GM21367 (cell line): ENCODE results near the gene RIPPLY3.
"Not testable (repeated sequence)": the region's sequence is repeated elsewhere in the genome, so short reads cannot be mapped to it uniquely, and the experiment has no call there.

Experiments used
- ATAC-seq: cut with Tn5 transposase; IDR thresholded peaks from one replicate; pipeline ENCODE4 v1.9.1; 2021; ENCODE audit not compliant: unreplicated experiment

The RIPPLY3 gene

GRCh38 chr21:37005548-37006485 lies 685 bp upstream of the RIPPLY3 start:
- ATAC-seq = no peak

- ATAC-seq = no peak
Observed at GRCh38 chr21:37008724-37009123, 2.2 kb downstream of the RIPPLY3 start.

- ATAC-seq = peak; percentile 90
Observed at GRCh38 chr21:37009740-37010341, 3.3 kb downstream of the RIPPLY3 start.

- ATAC-seq = no peak
Observed at GRCh38 chr21:37017951-37018679, 11.6 kb downstream of the RIPPLY3 start.

GRCh38 chr21:37026499-37026898 lies 20.0 kb downstream of the RIPPLY3 start:
- no peak for ATAC-seq

- ATAC-seq = no peak
Observed at GRCh38 chr21:37028570-37028969, 22.1 kb downstream of the RIPPLY3 start.

- ATAC-seq = no peak
Observed at GRCh38 chr21:37030864-37031263, 24.4 kb downstream of the RIPPLY3 start.

- no peak for ATAC-seq
Observed at GRCh38 chr21:37032293-37032692, 25.8 kb downstream of the RIPPLY3 start.

- ATAC-seq = no peak
Observed at GRCh38 chr21:37032877-37033471, 26.5 kb downstream of the RIPPLY3 start.

- not testable (repeated sequence) for ATAC-seq
Observed at GRCh38 chr21:37034394-37034793, 27.9 kb downstream of the RIPPLY3 start.

- ATAC-seq = no peak
Observed at GRCh38 chr21:37036177-37036576, 29.7 kb downstream of the RIPPLY3 start.

- no peak for ATAC-seq
Observed at GRCh38 chr21:37039411-37040075, 33.0 kb downstream of the RIPPLY3 start.

- ATAC-seq = no peak
Observed at GRCh38 chr21:37040212-37040611, 33.7 kb downstream of the RIPPLY3 start.

- no peak for ATAC-seq
Observed at GRCh38 chr21:37041706-37042271, 35.3 kb downstream of the RIPPLY3 start.

- ATAC-seq = no peak
Observed at GRCh38 chr21:37043818-37044217, 37.3 kb downstream of the RIPPLY3 start.

- ATAC-seq = no peak
Observed at GRCh38 chr21:37044643-37045042, 38.1 kb downstream of the RIPPLY3 start.

- ATAC-seq = no peak
Observed at GRCh38 chr21:37045149-37045548, 38.6 kb downstream of the RIPPLY3 start.

- ATAC-seq = no peak
Observed at GRCh38 chr21:37045556-37045955, 39.1 kb downstream of the RIPPLY3 start.

- ATAC-seq = no peak
Observed at GRCh38 chr21:37047079-37047478, 40.6 kb downstream of the RIPPLY3 start.

- not testable (repeated sequence) for ATAC-seq
Observed at GRCh38 chr21:37049741-37050140, 43.2 kb downstream of the RIPPLY3 start.
